GM12875 (cell line): ENCODE results near the gene PDS5B.

Experiments used
- H3K4me3 ChIP-seq: one replicate; pipeline ENCODE4 v1.5.1; 2011; ENCODE audit warnings: low read depth, low read length, control low read depth
- TF ChIP-seq, protein P1 (sequence below): IDR thresholded peaks from 2 replicates; pipeline ENCODE4 v1.5.1; 2011; ENCODE audit warnings: low read depth, mild to moderate bottlenecking, control low read depth, inconsistent platforms, low read length, moderate library complexity, borderline replicate concordance; ENCODE audit not compliant: insufficient read depth

The PDS5B gene

DNA sequence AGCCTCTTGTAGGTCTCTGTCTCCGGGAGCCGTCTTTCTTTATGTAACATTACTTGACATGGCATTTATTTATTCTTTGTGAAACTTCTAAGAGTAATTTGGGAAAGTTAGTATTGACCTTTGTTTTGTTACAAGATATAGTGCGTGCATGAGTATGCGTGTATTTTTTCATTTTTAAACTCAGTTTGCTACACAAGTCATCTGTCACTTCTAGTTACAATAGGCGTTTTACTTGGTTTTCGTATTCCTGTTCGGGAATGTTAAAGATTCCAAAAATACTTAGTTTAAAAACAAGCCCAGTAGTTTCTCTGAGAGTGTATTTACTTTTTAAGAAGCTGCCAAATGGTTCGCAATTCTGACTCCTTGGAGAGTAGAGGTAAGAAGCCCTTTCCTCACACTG lies 3.2 kb downstream of the PDS5B start:
- TF ChIP-seq, protein P1, sequence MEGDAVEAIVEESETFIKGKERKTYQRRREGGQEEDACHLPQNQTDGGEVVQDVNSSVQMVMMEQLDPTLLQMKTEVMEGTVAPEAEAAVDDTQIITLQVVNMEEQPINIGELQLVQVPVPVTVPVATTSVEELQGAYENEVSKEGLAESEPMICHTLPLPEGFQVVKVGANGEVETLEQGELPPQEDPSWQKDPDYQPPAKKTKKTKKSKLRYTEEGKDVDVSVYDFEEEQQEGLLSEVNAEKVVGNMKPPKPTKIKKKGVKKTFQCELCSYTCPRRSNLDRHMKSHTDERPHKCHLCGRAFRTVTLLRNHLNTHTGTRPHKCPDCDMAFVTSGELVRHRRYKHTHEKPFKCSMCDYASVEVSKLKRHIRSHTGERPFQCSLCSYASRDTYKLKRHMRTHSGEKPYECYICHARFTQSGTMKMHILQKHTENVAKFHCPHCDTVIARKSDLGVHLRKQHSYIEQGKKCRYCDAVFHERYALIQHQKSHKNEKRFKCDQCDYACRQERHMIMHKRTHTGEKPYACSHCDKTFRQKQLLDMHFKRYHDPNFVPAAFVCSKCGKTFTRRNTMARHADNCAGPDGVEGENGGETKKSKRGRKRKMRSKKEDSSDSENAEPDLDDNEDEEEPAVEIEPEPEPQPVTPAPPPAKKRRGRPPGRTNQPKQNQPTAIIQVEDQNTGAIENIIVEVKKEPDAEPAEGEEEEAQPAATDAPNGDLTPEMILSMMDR, result no peak
- H3K4me3 ChIP-seq, result no peak overlapping the region

DNA sequence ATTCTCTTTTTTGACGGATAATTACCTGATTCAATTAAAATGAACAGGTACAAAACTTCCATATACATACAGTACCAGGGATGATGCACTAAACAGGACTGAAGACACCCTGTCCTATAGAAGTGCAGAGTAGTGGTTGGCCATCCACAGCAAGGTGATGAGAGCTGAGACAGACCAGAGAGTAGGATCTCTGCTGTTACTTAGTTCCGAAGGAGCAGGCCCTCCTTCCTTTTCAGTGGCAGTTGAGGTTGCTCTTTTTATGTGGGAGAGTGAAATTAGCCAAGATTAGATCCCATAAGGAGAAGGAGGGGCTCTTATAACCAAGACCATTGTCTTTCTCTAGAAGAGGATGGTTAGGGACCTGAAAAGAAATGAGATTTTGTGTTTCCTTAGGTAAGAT lies 4.0 kb downstream of the PDS5B start:
- no peak overlapping the region for H3K4me3 ChIP-seq

DNA sequence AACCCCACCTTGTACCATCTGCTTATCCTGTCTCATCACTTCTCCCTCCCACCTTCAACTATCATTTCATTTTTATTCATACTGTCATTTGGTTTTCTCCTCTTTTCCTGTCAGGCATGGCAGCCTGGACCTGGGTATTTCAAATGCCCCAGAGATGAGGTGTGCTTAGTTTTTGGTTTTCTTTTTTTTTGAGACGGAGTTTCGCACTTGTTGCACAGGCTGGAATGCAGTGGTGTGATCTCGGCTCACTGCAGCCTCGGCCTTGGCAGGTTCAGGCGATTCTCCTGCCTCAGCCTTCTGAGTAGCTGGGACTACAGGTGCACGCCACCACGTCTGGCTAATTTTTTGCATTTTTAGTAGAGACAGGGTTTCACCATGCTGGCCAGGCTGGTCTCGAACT lies 5.8 kb downstream of the PDS5B start:
- no peak overlapping the region for H3K4me3 ChIP-seq
- TF ChIP-seq, protein P1, result no peak

More for the DNA sequence above, 4.0 kb downstream of the PDS5B start:
- TF ChIP-seq, protein P1, result no peak

DNA sequence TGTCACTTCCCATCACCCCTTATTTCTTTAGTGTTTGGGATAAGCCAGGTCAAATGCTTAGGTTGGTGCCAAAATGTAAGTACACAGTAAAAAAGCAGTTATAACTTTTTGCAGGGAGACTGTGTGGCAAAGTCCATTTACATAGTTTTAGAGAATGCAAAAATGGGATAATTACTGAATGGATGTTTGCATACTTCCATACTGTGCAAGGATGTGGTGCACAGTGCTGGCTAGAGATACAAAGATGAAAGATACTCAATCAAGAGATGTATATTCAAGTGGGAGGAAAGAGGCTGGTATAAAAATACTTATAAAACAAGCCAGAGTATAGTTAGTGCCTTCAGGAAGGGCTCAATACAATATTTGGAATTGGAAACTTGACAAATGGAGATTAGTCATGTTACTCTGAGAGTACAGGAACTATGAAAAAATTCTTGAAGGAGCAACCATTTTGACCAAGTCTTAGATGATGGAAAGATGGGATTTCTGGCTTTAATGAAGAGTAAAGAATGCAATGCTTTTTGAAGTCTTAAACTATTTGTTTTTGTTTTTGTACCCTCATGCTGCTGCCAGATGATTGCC lies 8.0 kb downstream of the PDS5B start:
- TF ChIP-seq, protein P1, result no peak
- no peak overlapping the region for H3K4me3 ChIP-seq

DNA sequence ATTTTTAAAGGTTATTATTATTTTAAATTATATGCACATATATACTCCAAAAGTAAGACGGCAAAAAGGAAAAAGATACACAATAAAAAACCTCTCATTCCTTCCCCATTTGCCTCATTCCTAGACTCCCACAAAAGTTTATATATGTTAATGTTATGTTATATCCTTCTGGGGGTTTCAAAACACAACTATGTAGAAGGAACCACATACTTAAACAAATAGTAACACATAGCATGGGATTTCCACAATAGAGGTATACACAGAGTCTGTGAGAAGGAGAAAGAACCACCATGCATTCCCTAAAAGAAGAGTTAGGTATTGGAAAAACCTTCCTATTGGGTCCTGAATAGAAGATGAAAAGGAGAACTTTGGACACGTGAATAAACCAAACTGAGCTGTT lies 9.1 kb downstream of the PDS5B start:
- H3K4me3 ChIP-seq, result no peak overlapping the region
- TF ChIP-seq, protein P1, result no peak

DNA sequence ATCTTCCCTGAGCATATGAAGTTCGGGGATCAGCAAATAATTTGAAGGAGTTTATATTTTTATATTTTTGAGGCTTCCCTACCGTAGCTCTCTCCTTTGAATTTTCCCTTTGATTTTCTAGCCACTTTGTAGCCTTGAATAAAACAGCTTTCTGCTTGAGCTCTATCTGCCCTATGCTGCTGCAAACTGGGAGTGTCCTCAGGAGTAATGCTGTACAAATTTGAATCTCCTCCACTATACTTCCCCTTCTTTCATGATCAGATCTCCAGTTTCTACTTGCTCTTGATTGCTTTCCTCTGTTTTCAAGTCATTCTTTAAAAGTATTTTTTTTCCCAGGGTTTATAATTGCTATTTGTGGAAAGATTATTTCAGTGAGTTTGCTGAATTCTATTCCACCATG lies 14.6 kb downstream of the PDS5B start:
- TF ChIP-seq, protein P1, result no peak
- H3K4me3 ChIP-seq, result no peak overlapping the region

DNA sequence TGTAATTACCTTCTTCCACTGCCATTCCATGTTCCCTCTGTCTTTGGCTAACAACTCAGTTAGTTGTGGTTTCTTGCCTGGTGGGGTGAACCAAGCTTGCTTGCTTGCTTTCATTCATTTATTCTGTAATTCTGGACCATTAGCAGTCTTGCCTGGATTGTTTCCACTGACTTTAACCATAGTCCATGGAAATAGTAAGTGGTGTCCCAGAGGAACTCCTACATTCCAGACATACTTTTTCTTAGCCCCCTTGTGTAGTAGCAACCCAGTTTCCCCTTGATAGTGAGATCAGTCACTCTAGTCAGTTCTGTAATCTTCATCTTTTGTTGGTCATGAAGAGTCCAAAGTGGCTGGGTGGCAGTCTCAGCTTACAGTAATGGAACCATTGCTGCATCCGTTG lies 23.2 kb downstream of the PDS5B start:
- TF ChIP-seq, protein P1, result no peak
- no peak overlapping the region for H3K4me3 ChIP-seq
